Fibroblast of villous mesenchyme (primary cell): ENCODE data around the gene USP14. TPM values are rescaled to one million over a fixed set of nuclear protein-coding genes. Genes with fewer than 3 reads are reported as not detected.

ENCODE experiments used
- DNase-seq: peaks from one replicate; pipeline ENCODE4 v3.0.0-alpha.2; 2010; ENCODE audit warnings: low read depth
- H3K4me3 ChIP-seq: 2 replicates; pipeline ENCODE4 v1.5.1; 2011; ENCODE audit warnings: low read depth, mild to moderate bottlenecking, low read length
- total RNA-seq: library from RNA; depleted of rRNA; stranded (reverse); fragments of >200 nt; gene quantifications from 2 replicates; pipeline ENCODE4 v1.2.3, GENCODE V29; 2012
- TF ChIP-seq, protein P1 (sequence below): IDR thresholded peaks from 2 replicates; pipeline ENCODE4 v1.5.1; 2012; ENCODE audit warnings: low read depth, mild to moderate bottlenecking, low read length; ENCODE audit not compliant: insufficient read depth

Gene USP14
- total RNA-seq, 1 donor: 27.6 TPM

DNA sequence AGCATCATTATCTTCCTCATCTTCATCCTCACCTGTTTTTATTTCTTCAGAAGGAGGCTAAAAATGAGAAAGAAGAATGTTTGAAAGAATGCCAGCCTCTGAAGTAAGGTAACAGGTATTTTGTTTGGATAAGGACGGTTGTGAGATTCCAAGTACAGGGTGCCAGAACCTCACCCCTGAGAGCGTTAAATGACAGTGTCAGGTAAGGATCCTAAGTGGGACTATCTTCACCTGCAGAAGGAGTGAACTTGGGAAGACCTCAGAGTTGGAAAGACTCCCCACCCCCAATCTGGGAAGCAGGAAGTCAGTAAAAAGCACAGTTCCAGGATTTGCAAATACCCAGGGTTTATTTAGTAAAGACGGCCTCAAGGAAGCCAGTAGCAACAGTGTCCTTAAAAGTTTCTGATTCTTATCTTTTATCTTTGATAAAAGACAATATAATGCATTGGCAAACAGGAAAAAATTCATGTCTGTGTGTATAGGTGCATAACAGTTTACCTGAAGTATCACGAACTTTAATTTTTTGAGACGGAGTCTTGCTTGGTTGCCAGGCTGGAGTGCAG lies 57.2 kb downstream of the USP14 start:
- TF ChIP-seq, protein P1, sequence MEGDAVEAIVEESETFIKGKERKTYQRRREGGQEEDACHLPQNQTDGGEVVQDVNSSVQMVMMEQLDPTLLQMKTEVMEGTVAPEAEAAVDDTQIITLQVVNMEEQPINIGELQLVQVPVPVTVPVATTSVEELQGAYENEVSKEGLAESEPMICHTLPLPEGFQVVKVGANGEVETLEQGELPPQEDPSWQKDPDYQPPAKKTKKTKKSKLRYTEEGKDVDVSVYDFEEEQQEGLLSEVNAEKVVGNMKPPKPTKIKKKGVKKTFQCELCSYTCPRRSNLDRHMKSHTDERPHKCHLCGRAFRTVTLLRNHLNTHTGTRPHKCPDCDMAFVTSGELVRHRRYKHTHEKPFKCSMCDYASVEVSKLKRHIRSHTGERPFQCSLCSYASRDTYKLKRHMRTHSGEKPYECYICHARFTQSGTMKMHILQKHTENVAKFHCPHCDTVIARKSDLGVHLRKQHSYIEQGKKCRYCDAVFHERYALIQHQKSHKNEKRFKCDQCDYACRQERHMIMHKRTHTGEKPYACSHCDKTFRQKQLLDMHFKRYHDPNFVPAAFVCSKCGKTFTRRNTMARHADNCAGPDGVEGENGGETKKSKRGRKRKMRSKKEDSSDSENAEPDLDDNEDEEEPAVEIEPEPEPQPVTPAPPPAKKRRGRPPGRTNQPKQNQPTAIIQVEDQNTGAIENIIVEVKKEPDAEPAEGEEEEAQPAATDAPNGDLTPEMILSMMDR: no peak
- no peak overlapping the region for H3K4me3 ChIP-seq
- DNase-seq: no peak

DNA sequence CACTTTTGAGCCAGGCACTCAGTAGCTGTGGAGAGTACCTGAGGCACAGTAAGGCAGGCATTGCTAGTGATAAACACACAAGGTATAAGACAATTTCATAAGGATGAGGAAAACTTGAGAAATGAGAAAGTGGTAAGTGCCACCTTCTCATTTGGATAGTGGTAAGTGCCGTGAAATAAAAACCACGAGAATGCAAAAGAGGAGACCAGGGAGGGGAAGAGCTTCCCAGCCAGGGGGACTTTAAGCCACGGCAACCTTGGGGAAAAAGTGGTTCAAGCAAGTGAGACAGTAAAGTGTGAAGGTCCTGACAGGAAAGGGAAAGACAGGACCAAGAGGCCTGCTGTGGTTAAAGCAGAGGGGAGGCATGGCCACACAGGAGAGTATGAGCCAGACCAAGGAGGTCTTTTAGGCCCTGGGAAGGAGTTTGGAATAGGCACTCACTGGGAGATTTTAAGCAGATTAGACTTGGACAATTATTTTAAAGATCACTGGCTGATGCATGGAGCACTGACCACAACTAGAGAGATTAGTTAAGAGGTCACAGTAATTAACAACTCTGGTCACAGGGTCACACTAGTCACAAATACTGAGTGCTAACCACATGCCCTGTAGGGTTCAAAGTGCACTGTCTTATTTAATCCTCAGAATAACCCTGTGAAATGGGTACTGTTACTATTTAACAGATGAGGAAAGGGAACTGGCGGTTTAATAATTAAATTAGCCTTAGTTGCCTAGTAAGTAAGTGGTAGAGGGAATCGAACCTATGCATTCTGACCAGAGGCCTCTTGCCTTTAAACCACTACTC lies 59.4 kb downstream of the USP14 start:
- no peak overlapping the region for H3K4me3 ChIP-seq
- TF ChIP-seq, protein P1: no peak
- no peak for DNase-seq

DNA sequence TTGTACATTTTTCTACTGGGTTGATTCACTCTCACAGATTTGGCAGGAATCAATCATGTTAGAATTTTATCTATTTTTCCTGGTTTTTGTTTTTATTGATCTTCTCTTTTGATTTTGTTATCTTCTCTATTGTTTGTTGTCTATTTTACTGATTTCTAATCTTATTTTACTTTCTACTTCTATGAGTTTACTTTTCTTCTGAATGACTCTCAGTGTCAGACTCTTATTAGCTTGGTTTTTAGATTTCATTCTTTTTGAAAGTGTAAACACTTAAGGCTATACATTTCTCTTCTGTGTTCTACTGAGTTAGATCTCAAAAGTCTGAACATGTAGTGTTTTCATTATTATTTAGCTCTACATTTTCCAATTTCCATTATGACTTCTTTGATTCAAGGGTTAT lies 62.4 kb downstream of the USP14 start:
- no peak for DNase-seq
- H3K4me3 ChIP-seq: no peak overlapping the region
- TF ChIP-seq, protein P1: no peak

DNA sequence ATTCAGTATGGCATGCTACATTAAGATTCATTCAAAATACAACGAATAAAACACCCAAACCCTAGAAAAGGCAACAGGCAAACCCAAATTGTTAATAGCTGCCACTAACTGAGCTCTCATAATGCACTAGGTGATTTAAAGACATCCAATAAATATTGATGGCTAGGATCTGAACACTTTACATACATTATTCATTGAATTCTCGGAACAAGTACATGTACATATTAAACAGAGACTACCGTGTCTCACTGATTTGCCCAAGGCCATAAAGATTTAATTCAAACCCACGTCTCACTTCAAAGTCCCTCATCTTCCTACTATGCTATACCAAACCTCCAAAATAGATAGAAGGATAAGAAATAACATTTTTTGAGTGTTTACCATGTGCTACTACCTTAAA lies 67.4 kb downstream of the USP14 start:
- TF ChIP-seq, protein P1: no peak
- DNase-seq: no peak
- H3K4me3 ChIP-seq: no peak overlapping the region

DNA sequence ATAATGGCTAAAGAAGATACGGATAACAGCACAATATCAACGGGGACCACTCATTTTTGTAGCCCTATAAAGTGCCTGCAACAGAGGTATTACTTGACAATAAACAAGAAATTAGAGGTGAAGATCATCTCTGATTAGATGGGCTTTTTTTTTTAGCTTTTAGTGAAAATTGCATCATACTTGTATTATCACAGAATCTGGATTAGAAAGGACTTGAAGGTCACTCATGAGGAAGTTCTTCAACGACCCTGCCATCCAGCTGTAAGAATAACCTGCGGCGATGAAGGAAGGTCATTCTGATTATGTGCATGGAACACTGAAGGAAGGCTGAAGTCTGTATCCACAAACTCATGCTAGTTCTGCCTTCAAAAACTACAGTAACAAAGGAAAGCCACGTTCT lies 69.0 kb downstream of the USP14 start:
- no peak overlapping the region for H3K4me3 ChIP-seq
- DNase-seq: no peak
- TF ChIP-seq, protein P1: no peak

DNA sequence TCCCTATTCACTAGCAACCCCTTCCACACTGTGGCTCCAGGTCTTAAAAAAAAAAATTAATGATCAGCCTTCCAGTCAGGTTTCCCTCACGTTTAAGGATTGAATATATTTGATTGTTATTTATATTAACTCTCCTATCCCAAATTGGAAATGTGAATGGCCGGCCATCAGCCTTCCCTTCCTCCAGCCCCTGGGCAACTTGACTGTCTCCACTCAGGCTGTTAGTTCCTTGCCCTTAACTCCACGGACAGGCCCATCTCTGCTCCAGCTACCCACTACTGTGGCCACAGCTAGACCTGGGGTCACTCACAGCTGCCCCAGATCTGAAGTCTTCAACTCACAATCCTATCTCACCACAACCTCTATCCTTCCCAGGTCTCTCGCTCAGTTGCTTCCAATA lies 69.5 kb downstream of the USP14 start:
- no peak overlapping the region for H3K4me3 ChIP-seq
- TF ChIP-seq, protein P1: no peak
- DNase-seq: no peak
